Gastroesophageal sphincter (tissue), 4 donors: ENCODE measurements around the gene OR51A2. TPM values are rescaled to one million over a fixed set of nuclear protein-coding genes. Genes with fewer than 3 reads are reported as not detected.

Experiments
- ATAC-seq: fragments of 150-250 bp; one replicate; pipeline ENCODE4 v1.9.1; 2016; ENCODE audit warnings: mild to moderate bottlenecking, moderate library complexity
- H3K27ac ChIP-seq, 4 donors: fragments of 200-600 bp; sonication (generic) in 3 of 4; 1 replicate in 3 of 4; 2 replicates in 1 of 4; pipeline ENCODE4 v1.5.1; 2016 to 2019
- H3K27me3 ChIP-seq: fragments of 200-600 bp; sonication (generic); one replicate; pipeline ENCODE4 v1.5.1; 2019
- H3K36me3 ChIP-seq, 2 donors: fragments of 200-600 bp; sonication (generic); one replicate each; pipeline ENCODE4 v1.5.1; 2019; ENCODE audit warnings: control low read depth in 1 of 2
- H3K4me1 ChIP-seq, 3 donors: fragments of 200-600 bp; sonication (generic); 1 replicate in 2 of 3; 2 replicates in 1 of 3; pipeline ENCODE4 v1.5.1; 2016 to 2019; ENCODE audit warnings: control low read depth in 2 of 3
- H3K4me3 ChIP-seq, 2 donors: fragments of 200-600 bp; sonication (generic); one replicate each; pipeline ENCODE4 v1.5.1; 2019; ENCODE audit warnings: mild to moderate bottlenecking in 1 of 2, moderate library complexity in 1 of 2
- H3K9me3 ChIP-seq, 3 donors: fragments of 200-600 bp; sonication (generic); one replicate each; pipeline ENCODE4 v1.5.1; 2017 to 2019; ENCODE audit warnings: control low read depth in 2 of 3
- EP300 ChIP-seq: sonication (generic); formaldehyde crosslinking; IDR thresholded peaks from one replicate; pipeline ENCODE4 v1.6.1; 2017; ENCODE audit warnings: antibody characterized with exemption, mild to moderate bottlenecking
- POLR2A ChIP-seq, 2 donors: fragments of 450-650 bp; IDR thresholded peaks; one replicate each; pipeline ENCODE4 v1.6.1; 2017; ENCODE audit warnings: antibody characterized with exemption in 2 of 2, mild to moderate bottlenecking in 2 of 2, moderate library complexity in 1 of 2
- POLR2AphosphoS5 ChIP-seq: sonication (generic); formaldehyde crosslinking; IDR thresholded peaks from one replicate; pipeline ENCODE4 v1.6.1; 2017; ENCODE audit warnings: antibody characterized with exemption
- WGBS, 2 donors: methylation state at CpG; one replicate each; pipeline ENCODE4 v1.1.5; 2018; ENCODE audit warnings: low coverage in 1 of 2; 5-methylcytosine and 5-hydroxymethylcytosine counted together
- total RNA-seq, 4 donors: library from RNA; depleted of rRNA; stranded (reverse); fragments of >200 nt; gene quantifications; one replicate each; pipeline ENCODE4 v1.1.0, GENCODE V29; 2016
- TF ChIP-seq, protein P1 (sequence below), 4 experiments: fragments of 200-600 bp in 2 of 4; fragments of 450-650 bp in 2 of 4; sonication (generic) in 1 of 4; IDR thresholded peaks; one replicate each; pipeline ENCODE4 v1.5.1; 2017 to 2019; ENCODE audit warnings: antibody characterized with exemption in 4 of 4, mild to moderate bottlenecking in 2 of 4, moderate library complexity in 2 of 4

Gene OR51A2
- total RNA-seq, 4 donors from 2014 or later: not detected

DNA sequence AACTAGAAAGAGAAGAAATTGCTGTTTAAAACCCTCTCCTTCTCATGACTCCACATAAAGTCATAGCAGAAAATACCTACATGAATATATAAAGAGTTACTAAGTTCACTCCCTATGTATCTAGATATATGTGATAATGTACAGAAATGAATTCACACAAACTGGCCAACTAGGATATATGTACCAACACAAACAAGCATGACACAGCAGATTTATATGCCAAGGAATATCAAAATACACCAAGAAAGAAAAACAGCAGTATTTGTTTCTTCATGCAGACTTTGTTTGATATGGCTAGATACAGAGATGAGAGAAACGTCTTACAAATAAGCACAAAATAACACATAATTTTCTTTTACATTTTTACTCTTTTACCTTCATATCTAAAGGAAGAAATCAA, 33.2 kb downstream of the OR51A2 start:
- no peak for ATAC-seq
- WGBS, 2 donors: 42 to 45% methylated on average over 1 of the region's 1 CpG
- Histone ChIP-seq H3K36me3 (no peaks in the 10 kb centered on the region), H3K4me3 (no peak overlapping the region), H3K27me3 (no peaks in the 10 kb centered on the region), H3K9me3 (no peaks in the 10 kb centered on the region), H3K4me1 (no peaks in the 10 kb centered on the region), H3K27ac (no peak overlapping the region)
- TF ChIP-seq EP300 (no peak), POLR2AphosphoS5 (no peak), POLR2A (IDR thresholded peaks at IDR 0.05) (no peak)
- TF ChIP-seq, protein P1, sequence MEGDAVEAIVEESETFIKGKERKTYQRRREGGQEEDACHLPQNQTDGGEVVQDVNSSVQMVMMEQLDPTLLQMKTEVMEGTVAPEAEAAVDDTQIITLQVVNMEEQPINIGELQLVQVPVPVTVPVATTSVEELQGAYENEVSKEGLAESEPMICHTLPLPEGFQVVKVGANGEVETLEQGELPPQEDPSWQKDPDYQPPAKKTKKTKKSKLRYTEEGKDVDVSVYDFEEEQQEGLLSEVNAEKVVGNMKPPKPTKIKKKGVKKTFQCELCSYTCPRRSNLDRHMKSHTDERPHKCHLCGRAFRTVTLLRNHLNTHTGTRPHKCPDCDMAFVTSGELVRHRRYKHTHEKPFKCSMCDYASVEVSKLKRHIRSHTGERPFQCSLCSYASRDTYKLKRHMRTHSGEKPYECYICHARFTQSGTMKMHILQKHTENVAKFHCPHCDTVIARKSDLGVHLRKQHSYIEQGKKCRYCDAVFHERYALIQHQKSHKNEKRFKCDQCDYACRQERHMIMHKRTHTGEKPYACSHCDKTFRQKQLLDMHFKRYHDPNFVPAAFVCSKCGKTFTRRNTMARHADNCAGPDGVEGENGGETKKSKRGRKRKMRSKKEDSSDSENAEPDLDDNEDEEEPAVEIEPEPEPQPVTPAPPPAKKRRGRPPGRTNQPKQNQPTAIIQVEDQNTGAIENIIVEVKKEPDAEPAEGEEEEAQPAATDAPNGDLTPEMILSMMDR (IDR thresholded peaks at IDR 0.05): no peak

DNA sequence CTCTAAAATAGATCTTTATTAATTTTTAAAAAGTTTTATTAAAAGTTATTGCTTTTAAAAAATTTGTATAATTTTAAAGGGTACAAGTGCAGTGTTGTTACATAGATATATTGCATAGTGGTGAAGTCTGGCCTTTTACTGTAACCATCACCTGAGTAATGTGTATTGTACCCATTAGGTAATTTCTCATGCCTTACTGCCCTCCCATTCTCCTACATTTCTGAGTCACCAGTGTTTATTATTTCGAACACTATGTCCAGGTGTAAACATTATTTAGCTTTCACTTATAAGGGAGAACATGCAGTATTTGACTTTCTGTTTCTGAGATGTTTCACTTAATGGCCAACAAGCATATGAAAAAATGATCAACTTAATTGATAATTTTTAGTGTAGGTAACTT, 33.7 kb downstream of the OR51A2 start:
- no peak for ATAC-seq
- Histone ChIP-seq H3K36me3 (no peaks in the 10 kb centered on the region), H3K4me3 (no peak overlapping the region), H3K27me3 (no peaks in the 10 kb centered on the region), H3K4me1 (no peaks in the 10 kb centered on the region), H3K9me3 (no peaks in the 10 kb centered on the region), H3K27ac (no peak overlapping the region)
- 55 to 85% methylated on average over 1 of the region's 1 CpG for WGBS, 2 donors
- TF ChIP-seq, protein P1 (IDR thresholded peaks at IDR 0.05): no peak
- TF ChIP-seq POLR2AphosphoS5 (no peak), POLR2A (IDR thresholded peaks at IDR 0.05) (no peak), EP300 (no peak)

DNA sequence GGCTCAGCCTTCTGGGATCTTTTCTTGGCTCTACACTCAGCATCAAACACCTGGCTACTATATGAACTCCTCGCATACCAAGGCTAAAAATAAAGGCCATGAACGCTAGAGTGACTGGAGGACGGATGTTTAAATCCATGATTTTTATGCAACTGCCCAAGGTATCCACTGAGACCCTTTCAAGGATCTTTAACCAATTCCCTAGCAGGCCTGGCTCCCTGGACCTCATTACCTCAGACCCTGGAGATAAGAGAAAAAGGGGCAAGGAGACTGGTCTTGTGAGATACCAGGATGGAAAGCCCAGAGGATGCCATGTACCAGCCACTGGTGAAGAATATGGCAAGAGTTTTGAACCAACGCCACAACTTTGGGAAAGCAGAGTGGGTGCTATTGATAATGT, 36.3 kb downstream of the OR51A2 start, which contains the start of gene OR51G2:
Gene OR51G2 (minus strand): TSS at position 101 of the 400 bp plus-strand sequence. CDS start 3,687 bp downstream, outside the sequence.
- no peak within 1 kb of the TSS for H3K4me3 ChIP-seq
- H3K27ac ChIP-seq: no peak within 1 kb of the TSS
- no peaks in the 10 kb centered on the region for H3K36me3 ChIP-seq
- no peak for ATAC-seq
- TF ChIP-seq, protein P1 (IDR thresholded peaks at IDR 0.05): no peak
- TF ChIP-seq EP300: no peak
- no peak for TF ChIP-seq POLR2A (IDR thresholded peaks at IDR 0.05)
- TF ChIP-seq POLR2AphosphoS5: no peak
- 13 to 74% methylated on average over 1 to 4 of the region's 4 CpGs for WGBS, 2 donors
- no peaks in the 10 kb centered on the region for H3K27me3 ChIP-seq
- H3K4me1 ChIP-seq: no peaks in the 10 kb centered on the region
- no peaks in the 10 kb centered on the region for H3K9me3 ChIP-seq

DNA sequence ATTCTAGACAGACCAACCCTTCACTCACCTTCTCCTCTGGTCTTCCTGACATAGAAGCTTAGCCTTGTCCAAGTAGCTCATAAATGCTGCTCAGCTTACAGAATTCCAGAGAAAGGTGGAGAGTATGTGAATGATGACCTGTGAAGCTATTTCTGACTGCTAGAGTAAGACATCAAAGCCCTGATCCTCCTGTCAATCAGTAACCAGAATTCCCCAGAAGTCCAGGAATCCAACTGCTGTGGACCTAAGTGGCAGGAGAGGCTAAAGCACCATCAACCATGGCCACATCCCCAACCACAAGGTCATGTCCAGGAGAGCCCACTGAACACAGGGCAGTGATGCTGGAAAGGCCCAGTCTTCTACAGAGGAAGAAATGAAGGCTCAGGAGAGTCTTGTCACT, 38.9 kb downstream of the OR51A2 start:
- H3K4me3 ChIP-seq: no peak overlapping the region
- no peaks in the 10 kb centered on the region for H3K27me3 ChIP-seq
- no peak overlapping the region for H3K27ac ChIP-seq
- no peak for ATAC-seq
- no peaks in the 10 kb centered on the region for H3K9me3 ChIP-seq
- TF ChIP-seq POLR2AphosphoS5 (no peak), POLR2A (IDR thresholded peaks at IDR 0.05) (no peak), EP300 (no peak)
- TF ChIP-seq, protein P1 (IDR thresholded peaks at IDR 0.05): no peak
- no peaks in the 10 kb centered on the region for H3K36me3 ChIP-seq
- H3K4me1 ChIP-seq: no peaks in the 10 kb centered on the region

Other genes starting within 250 kb of the OR51A2 start
- not detected for gene OR51F1, start 185.8 kb downstream of the OR51A2 start, total RNA-seq
- not detected for gene OR52R1, start 151.3 kb downstream of the OR51A2 start, total RNA-seq
- not detected for gene OR51F2, start 134.4 kb downstream of the OR51A2 start, total RNA-seq
- gene OR51S1, start 106.5 kb downstream of the OR51A2 start, total RNA-seq: not detected
- not detected for gene OR51T1, start 73.8 kb downstream of the OR51A2 start, total RNA-seq
- gene OR51A7, start 51.9 kb downstream of the OR51A2 start, total RNA-seq: not detected
- gene OR51G2, start 36.4 kb downstream of the OR51A2 start, total RNA-seq: not detected
- gene OR51G1, start 31.4 kb downstream of the OR51A2 start, total RNA-seq: not detected
- not detected for gene OR51A4, start 8.1 kb downstream of the OR51A2 start, total RNA-seq
- gene OR51L1, start 39.1 kb upstream of the OR51A2 start, total RNA-seq: under 1 TPM in 1 of 4 donors, not detected in 3; 0.31 TPM
- gene OR52J3, start 90.8 kb upstream of the OR51A2 start, total RNA-seq: not detected
- not detected for gene OR52E2, start 103.9 kb upstream of the OR51A2 start, total RNA-seq
- not detected for gene OR52E1, start 113.9 kb upstream of the OR51A2 start, total RNA-seq
- gene OR52A5, start 182.6 kb upstream of the OR51A2 start, total RNA-seq: under 1 TPM in 1 of 4 donors, not detected in 3; 0.12 TPM
- gene OR52A1, start 199.0 kb upstream of the OR51A2 start, total RNA-seq: not detected
- gene OR51V1, start 245.0 kb upstream of the OR51A2 start, total RNA-seq: not detected